Activated naive CD4-positive, alpha-beta T cell treated with anti-CD3 and anti-CD28 coated beads, Interleukin-2, amount 50 U/mL, for 24 hours (primary cell): ENCODE measurements around the gene ADAMTS17.

Experiments used
- H3K27ac Mint-ChIP-seq: one replicate; pipeline ENCODE4 v1.8.0; 2021; ENCODE audit warnings: mild to moderate bottlenecking, mixed read lengths
- H3K27me3 Mint-ChIP-seq: one replicate; pipeline ENCODE4 v1.8.0; 2021; ENCODE audit warnings: mixed read lengths
- H3K36me3 Mint-ChIP-seq: one replicate; pipeline ENCODE4 v1.8.0; 2021; ENCODE audit warnings: mixed read lengths
- H3K4me1 Mint-ChIP-seq: one replicate; pipeline ENCODE4 v1.8.0; 2021; ENCODE audit warnings: mixed read lengths
- H3K4me3 Mint-ChIP-seq: one replicate; pipeline ENCODE4 v1.8.0; 2021; ENCODE audit warnings: mild to moderate bottlenecking, mixed read lengths
- H3K9me3 Mint-ChIP-seq: one replicate; pipeline ENCODE4 v1.8.0; 2021; ENCODE audit warnings: mixed read lengths

The ADAMTS17 gene

DNA sequence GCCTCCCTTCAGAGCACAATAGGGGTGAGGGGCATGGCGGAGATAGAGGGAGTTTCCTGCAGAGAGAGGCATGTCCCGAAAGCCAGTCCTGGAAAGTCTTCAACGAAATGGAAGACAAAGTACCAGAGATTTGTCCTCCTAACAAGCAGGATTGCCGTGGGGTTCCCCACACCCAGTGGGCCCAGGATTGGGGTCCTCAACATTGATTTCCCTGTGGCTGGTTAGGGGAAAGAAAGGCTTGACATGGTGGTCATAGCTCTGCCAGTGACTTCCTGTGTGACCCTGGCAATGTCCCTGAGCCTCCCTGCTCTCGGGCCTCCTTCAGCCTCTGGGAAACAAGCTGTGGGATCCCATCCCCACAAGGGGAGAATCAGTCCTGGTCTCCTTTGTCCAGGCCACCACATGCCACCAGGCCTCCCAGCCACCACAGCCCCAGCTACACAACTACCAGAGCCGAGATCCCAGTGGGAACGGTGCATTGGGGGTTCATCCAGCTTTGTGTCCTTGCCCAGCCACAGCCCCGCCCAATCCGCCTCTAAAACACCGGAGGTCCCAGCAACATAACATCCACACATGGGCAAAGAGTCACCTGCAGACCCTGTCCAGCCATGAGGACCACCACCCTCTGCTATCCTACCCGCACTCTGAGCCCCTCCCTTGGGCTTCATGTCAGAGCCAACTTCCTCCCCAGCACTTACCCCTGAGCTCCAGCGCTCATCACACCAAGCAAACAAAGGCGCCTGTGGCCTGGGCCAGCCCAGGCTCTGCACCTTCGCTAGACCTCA, 63.0 kb downstream of the ADAMTS17 start:
- peaks cover 26% of the 10 kb centered on the region for H3K36me3 Mint-ChIP-seq
- no peak overlapping the region for H3K4me3 Mint-ChIP-seq
- H3K9me3 Mint-ChIP-seq: peaks cover 12% of the 10 kb centered on the region
- no peaks in the 10 kb centered on the region for H3K4me1 Mint-ChIP-seq
- no peaks in the 10 kb centered on the region for H3K27me3 Mint-ChIP-seq
- no peak overlapping the region for H3K27ac Mint-ChIP-seq

GRCh38 chr15:100277087-100277855, 64.5 kb downstream of the ADAMTS17 start:
- no peak overlapping the region for H3K27ac Mint-ChIP-seq
- H3K27me3 Mint-ChIP-seq: no peaks in the 10 kb centered on the region
- H3K36me3 Mint-ChIP-seq: peaks cover 41% of the 10 kb centered on the region

DNA sequence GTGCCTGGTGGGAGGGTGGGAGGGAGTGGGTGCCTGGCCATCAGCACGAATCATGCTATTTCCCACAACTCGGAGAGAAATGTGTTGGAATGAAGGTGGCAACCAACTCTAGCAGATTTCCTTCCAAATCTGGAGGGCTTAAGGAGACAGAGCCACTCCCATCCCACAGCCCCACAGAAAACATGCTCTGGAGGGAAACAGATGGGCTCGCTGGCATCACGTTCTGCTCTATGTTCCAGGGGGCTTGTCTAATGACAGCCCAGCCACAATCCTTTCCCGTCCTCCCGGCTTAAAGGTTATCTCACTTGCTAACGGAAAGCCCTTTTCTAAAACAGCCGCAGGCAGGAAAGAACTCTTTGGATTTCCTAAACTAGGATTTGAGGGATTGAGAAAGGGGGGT, 65.3 kb downstream of the ADAMTS17 start:
- no peak overlapping the region for H3K4me3 Mint-ChIP-seq
- H3K27me3 Mint-ChIP-seq: no peaks in the 10 kb centered on the region
- peaks cover 26% of the 10 kb centered on the region for H3K9me3 Mint-ChIP-seq
- peaks cover 46% of the 10 kb centered on the region for H3K36me3 Mint-ChIP-seq
- no peaks in the 10 kb centered on the region for H3K4me1 Mint-ChIP-seq
- no peak overlapping the region for H3K27ac Mint-ChIP-seq

More at GRCh38 chr15:100277087-100277855, 64.5 kb downstream of the ADAMTS17 start:
- Mint-ChIP-seq H3K4me3 (no peak overlapping the region), H3K9me3 (peaks cover 21% of the 10 kb centered on the region), H3K4me1 (no peaks in the 10 kb centered on the region)

DNA sequence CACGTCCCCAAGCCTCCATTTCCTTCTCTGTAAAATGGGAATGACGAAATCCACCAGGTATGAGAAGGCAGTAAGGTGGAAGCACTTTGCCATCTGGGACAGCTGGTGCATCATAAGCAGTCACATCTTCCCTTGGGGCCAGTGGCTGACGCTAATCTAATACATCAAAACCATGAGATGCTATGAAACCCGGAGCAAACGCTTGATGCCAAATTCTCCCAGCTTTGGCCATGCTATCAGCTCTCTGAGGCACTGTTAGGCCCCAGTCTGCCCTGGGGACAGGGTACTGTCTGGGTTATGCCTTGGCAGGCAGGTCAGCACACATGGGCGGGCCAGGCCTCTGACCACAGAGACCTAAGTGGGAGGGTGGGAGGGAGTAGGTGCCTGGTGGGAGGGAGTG, 66.1 kb downstream of the ADAMTS17 start:
- Mint-ChIP-seq H3K27me3 (no peaks in the 10 kb centered on the region), H3K4me1 (no peaks in the 10 kb centered on the region), H3K9me3 (peaks cover 32% of the 10 kb centered on the region), H3K4me3 (no peak overlapping the region), H3K36me3 (peaks cover 46% of the 10 kb centered on the region), H3K27ac (no peak overlapping the region)

- H3K36me3 Mint-ChIP-seq: peaks cover 43% of the 10 kb centered on the region
- peaks cover 29% of the 10 kb centered on the region for H3K9me3 Mint-ChIP-seq
- H3K27ac Mint-ChIP-seq: no peak overlapping the region
- no peaks in the 10 kb centered on the region for H3K27me3 Mint-ChIP-seq
- no peaks in the 10 kb centered on the region for H3K4me1 Mint-ChIP-seq
- no peak overlapping the region for H3K4me3 Mint-ChIP-seq
Observed at GRCh38 chr15:100269831-100270230, 71.9 kb downstream of the ADAMTS17 start.

DNA sequence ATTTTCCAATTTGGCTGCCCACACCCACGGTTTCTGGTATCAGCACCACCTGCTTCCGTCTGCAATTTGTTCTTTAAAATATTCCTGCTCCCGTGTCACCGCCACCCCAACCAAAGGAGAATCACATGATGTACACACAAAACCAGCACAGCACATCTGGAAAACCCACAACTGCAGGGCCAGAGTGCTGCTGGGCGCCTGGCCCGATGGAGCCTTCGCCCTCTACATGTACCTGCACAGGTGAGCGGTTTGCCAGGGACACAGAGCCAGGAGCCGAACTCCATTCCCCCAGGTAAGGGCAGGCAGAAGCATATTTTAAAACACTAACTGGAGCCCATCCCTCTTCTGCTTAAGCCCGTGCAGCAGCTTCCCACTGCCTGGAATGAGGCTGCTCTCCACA, 75.6 kb downstream of the ADAMTS17 start:
- Mint-ChIP-seq H3K36me3 (peaks cover 18% of the 10 kb centered on the region), H3K27me3 (no peaks in the 10 kb centered on the region), H3K4me1 (no peaks in the 10 kb centered on the region), H3K27ac (no peak overlapping the region), H3K9me3 (peaks cover 6% of the 10 kb centered on the region), H3K4me3 (no peak overlapping the region)

GRCh38 chr15:100265641-100266035, 76.1 kb downstream of the ADAMTS17 start:
- peaks cover 17% of the 10 kb centered on the region for H3K36me3 Mint-ChIP-seq
- H3K4me1 Mint-ChIP-seq: no peaks in the 10 kb centered on the region
- H3K4me3 Mint-ChIP-seq: no peak overlapping the region
- H3K27ac Mint-ChIP-seq: no peak overlapping the region
- H3K9me3 Mint-ChIP-seq: peaks cover 1% of the 10 kb centered on the region
- H3K27me3 Mint-ChIP-seq: no peaks in the 10 kb centered on the region

- H3K4me3 Mint-ChIP-seq: no peak overlapping the region
- no peaks in the 10 kb centered on the region for H3K4me1 Mint-ChIP-seq
- no peaks in the 10 kb centered on the region for H3K27me3 Mint-ChIP-seq
- no peak overlapping the region for H3K27ac Mint-ChIP-seq
- peaks cover 17% of the 10 kb centered on the region for H3K36me3 Mint-ChIP-seq
- H3K9me3 Mint-ChIP-seq: no peaks in the 10 kb centered on the region
Observed at GRCh38 chr15:100264994-100265640, 76.7 kb downstream of the ADAMTS17 start.

GRCh38 chr15:100263721-100264455, 77.9 kb downstream of the ADAMTS17 start:
- Mint-ChIP-seq H3K36me3 (peaks cover 9% of the 10 kb centered on the region), H3K27ac (no peak overlapping the region), H3K4me1 (no peaks in the 10 kb centered on the region), H3K9me3 (no peaks in the 10 kb centered on the region), H3K27me3 (no peaks in the 10 kb centered on the region), H3K4me3 (no peak overlapping the region)

GRCh38 chr15:100263031-100263430, 78.7 kb downstream of the ADAMTS17 start:
- H3K36me3 Mint-ChIP-seq: peaks cover 13% of the 10 kb centered on the region
- H3K27me3 Mint-ChIP-seq: no peaks in the 10 kb centered on the region
- H3K27ac Mint-ChIP-seq: no peak overlapping the region
- H3K4me1 Mint-ChIP-seq: no peaks in the 10 kb centered on the region
- no peak overlapping the region for H3K4me3 Mint-ChIP-seq
- no peaks in the 10 kb centered on the region for H3K9me3 Mint-ChIP-seq

GRCh38 chr15:100261302-100262240, 80.2 kb downstream of the ADAMTS17 start:
- H3K9me3 Mint-ChIP-seq: no peaks in the 10 kb centered on the region
- peaks cover 18% of the 10 kb centered on the region for H3K36me3 Mint-ChIP-seq
- no peak overlapping the region for H3K4me3 Mint-ChIP-seq

DNA sequence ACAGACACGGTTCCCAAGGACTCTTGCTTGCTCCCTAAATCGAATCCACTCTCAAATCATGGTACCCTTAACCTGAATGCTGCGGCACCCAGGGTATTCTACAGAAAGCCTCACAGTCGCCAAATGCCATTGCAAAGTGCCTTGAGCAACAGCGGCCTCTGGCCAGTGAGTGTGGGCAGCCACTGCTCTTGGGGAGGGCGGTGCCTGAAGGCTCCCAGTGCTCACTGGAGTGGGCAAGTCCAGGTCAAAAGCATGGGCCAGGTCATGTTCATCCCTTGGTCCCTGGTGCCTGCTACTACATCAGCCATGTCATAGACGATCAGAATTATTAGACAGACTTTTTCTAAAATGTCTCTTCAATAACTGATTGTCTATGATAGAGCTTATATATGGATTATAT, 82.5 kb downstream of the ADAMTS17 start:
- Mint-ChIP-seq H3K4me3 (no peak overlapping the region), H3K36me3 (peaks cover 18% of the 10 kb centered on the region), H3K9me3 (no peaks in the 10 kb centered on the region), H3K27me3 (no peaks in the 10 kb centered on the region), H3K4me1 (no peaks in the 10 kb centered on the region), H3K27ac (no peak overlapping the region)

More at GRCh38 chr15:100261302-100262240, 80.2 kb downstream of the ADAMTS17 start:
- no peak overlapping the region for H3K27ac Mint-ChIP-seq
- H3K27me3 Mint-ChIP-seq: no peaks in the 10 kb centered on the region
- no peaks in the 10 kb centered on the region for H3K4me1 Mint-ChIP-seq

- H3K27ac Mint-ChIP-seq: no peak overlapping the region
Observed at GRCh38 chr15:100256970-100257650, 84.7 kb downstream of the ADAMTS17 start.

More at GRCh38 chr15:100256970-100257650, 84.7 kb downstream of the ADAMTS17 start:
- no peaks in the 10 kb centered on the region for H3K27me3 Mint-ChIP-seq
- no peaks in the 10 kb centered on the region for H3K4me1 Mint-ChIP-seq
- peaks cover 18% of the 10 kb centered on the region for H3K36me3 Mint-ChIP-seq
- H3K9me3 Mint-ChIP-seq: no peaks in the 10 kb centered on the region
- H3K4me3 Mint-ChIP-seq: no peak overlapping the region
